Omental fat pad (tissue), 4 donors: ENCODE measurements around the gene RAB40B. TPM values are rescaled to one million over a fixed set of nuclear protein-coding genes. Genes with fewer than 3 reads are reported as not detected.

Experiments used
- ATAC-seq: fragments of 150-250 bp; one replicate; pipeline ENCODE4 v1.9.1; 2016; ENCODE audit warnings: mild to moderate bottlenecking, moderate library complexity; ENCODE audit not compliant: low FRiP score
- DNase-seq: peaks from one replicate; pipeline ENCODE4 v3.0.0-alpha.2; 2019; ENCODE audit warnings: low spot score
- total RNA-seq, 4 donors: library from RNA; depleted of rRNA; stranded (reverse); fragments of >200 nt; gene quantifications; one replicate each; pipeline ENCODE4 v1.1.0, GENCODE V29; 2016
- TF ChIP-seq, protein P1 (sequence below), 3 donors: fragments of 450-650 bp; IDR thresholded peaks; one replicate each; pipeline ENCODE4 v1.5.1; 2016 to 2017; ENCODE audit warnings: antibody characterized with exemption in 3 of 3, mild to moderate bottlenecking in 3 of 3, moderate library complexity in 2 of 3

RAB40B gene
- total RNA-seq, 4 donors from 2014 or later: 8.0 to 12.3 (median 9.6) TPM

DNA sequence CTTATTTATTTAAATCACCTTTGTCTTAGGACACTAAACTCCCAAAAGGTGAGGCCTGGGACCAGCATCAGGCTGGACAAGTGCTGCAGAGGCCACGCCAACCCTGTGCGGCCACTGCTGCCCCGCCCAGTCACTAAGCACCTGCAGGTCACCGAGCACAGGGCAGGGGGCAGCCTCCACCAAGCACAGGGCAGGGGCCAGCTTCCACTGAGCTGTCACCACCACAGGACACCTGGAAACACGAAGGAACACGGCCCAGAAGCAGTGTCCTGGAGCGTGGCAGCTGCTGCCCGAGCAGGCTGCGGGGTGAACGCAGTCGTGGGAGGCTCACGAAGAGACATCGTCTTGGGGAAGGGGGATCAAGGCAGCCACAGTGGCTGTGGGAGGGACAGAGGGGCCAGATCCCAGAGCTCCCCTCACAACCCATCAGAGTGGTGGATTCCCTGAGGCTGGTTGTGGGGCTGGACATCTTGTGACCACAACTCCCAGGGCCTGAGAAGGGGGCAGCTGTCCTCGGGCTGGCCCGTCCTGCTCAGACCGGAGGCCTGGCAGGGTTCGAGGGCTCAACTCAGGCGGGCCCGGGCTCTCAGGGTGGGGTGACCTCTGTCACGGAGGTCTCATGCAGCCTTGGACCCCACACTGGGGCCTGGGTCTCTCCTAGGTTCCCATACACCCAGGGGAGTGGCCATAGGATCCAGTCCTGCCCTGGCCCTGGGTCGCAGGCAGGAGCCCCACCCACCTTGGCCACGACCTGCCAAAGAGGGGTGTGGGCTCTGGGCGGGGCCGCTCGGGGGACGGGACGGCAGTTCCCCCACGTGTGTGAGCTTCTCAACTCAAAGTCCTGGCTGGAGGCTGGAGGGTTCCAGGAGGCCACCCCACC is 18.7 kb downstream of the RAB40B start:
- ATAC-seq (peak; percentile 40), DNase-seq (no peak)
- TF ChIP-seq, protein P1, sequence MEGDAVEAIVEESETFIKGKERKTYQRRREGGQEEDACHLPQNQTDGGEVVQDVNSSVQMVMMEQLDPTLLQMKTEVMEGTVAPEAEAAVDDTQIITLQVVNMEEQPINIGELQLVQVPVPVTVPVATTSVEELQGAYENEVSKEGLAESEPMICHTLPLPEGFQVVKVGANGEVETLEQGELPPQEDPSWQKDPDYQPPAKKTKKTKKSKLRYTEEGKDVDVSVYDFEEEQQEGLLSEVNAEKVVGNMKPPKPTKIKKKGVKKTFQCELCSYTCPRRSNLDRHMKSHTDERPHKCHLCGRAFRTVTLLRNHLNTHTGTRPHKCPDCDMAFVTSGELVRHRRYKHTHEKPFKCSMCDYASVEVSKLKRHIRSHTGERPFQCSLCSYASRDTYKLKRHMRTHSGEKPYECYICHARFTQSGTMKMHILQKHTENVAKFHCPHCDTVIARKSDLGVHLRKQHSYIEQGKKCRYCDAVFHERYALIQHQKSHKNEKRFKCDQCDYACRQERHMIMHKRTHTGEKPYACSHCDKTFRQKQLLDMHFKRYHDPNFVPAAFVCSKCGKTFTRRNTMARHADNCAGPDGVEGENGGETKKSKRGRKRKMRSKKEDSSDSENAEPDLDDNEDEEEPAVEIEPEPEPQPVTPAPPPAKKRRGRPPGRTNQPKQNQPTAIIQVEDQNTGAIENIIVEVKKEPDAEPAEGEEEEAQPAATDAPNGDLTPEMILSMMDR (IDR thresholded peaks at IDR 0.05): no peak

DNA sequence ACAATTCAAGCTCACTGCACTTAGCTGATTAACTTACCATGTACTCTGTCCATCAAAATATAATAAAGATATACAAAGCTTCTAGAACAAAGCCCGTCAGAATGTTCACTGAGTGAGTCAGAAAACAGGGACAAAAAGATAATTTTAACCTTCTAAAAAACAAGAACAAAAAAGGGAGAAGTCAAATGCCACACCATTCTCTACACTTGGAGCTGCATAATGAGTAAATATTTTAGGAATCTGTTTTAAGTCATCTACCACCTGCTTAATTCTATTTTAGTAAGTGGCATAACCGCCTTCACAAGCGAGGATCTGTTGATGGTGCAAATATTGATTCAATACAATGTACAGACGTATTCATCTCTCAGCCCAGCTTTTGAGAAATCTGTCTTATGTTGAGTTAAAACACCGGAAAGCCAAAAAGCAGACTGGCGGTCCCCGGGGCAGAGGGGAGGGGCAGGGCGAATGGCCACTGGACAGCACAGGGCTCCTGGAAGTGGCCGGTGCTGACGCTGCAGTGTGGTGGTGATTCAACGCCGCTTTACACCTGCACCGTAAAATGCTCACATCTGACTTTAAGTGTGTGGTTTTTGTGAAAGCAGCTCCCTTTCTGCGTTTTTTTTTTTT is 20.1 kb downstream of the RAB40B start:
- TF ChIP-seq, protein P1 (IDR thresholded peaks at IDR 0.05): no peak
- ATAC-seq: no peak
- DNase-seq: no peak

- ATAC-seq: no peak
- DNase-seq: no peak
- TF ChIP-seq, protein P1 (IDR thresholded peaks at IDR 0.05): no peak
Measured at GRCh38 chr17:82677353-82677925, 21.1 kb downstream of the RAB40B start.

- ATAC-seq: no peak
Measured at GRCh38 chr17:82675476-82676245, 22.8 kb downstream of the RAB40B start.

GRCh38 chr17:82674656-82675475 is 23.6 kb downstream of the RAB40B start:
- DNase-seq (no peak), ATAC-seq (no peak)
- TF ChIP-seq, protein P1 (IDR thresholded peaks at IDR 0.05): no peak

More at GRCh38 chr17:82675476-82676245, 22.8 kb downstream of the RAB40B start:
- TF ChIP-seq, protein P1 (IDR thresholded peaks at IDR 0.05): no peak
- no peak for DNase-seq
